Sigmoid colon (tissue), 7 donors: ENCODE measurements around the gene CHADL. TPM values are rescaled to one million over a fixed set of nuclear protein-coding genes. Genes with fewer than 3 reads are reported as not detected.

ENCODE experiments used
- DNase-seq: peaks from one replicate; pipeline ENCODE4 v3.0.0-alpha.2; 2019
- H3K27ac ChIP-seq, 4 donors: fragments of 200-600 bp; sonication (generic); one replicate each; pipeline ENCODE4 v1.5.1; 2016 to 2019; ENCODE audit warnings: mild to moderate bottlenecking in 1 of 4
- H3K27me3 ChIP-seq, 3 donors: fragments of 200-600 bp; sonication (generic); one replicate each; pipeline ENCODE4 v1.5.1; 2019; ENCODE audit warnings: mild to moderate bottlenecking in 1 of 3
- H3K36me3 ChIP-seq, 4 donors: fragments of 200-600 bp; sonication (generic); one replicate each; pipeline ENCODE4 v1.5.1; 2016 to 2019
- H3K4me1 ChIP-seq, 4 donors: fragments of 200-600 bp; sonication (generic); one replicate each; pipeline ENCODE4 v1.5.1; 2017 to 2019
- H3K4me3 ChIP-seq, 4 donors: fragments of 200-600 bp; sonication (generic); one replicate each; pipeline ENCODE4 v1.5.1; 2017 to 2019; ENCODE audit warnings: mild to moderate bottlenecking in 2 of 4, moderate library complexity in 1 of 4
- H3K9me3 ChIP-seq, 4 donors: fragments of 200-600 bp in 3 of 4; sonication (generic) in 3 of 4; one replicate each; pipeline versions ENCODE4 v1.5.1 to v1.6.1; 2013 to 2019
- EP300 ChIP-seq, 4 donors: sonication (generic); formaldehyde crosslinking; IDR thresholded peaks; one replicate each; pipeline ENCODE4 v1.6.1; 2017; ENCODE audit warnings: antibody characterized with exemption in 4 of 4
- POLR2A ChIP-seq, 2 donors: fragments of 450-650 bp; IDR thresholded peaks; one replicate each; pipeline ENCODE4 v1.6.1; 2016; ENCODE audit warnings: antibody characterized with exemption in 2 of 2, mild to moderate bottlenecking in 2 of 2, moderate library complexity in 2 of 2
- POLR2AphosphoS5 ChIP-seq, 4 donors: sonication (generic); formaldehyde crosslinking; IDR thresholded peaks; one replicate each; pipeline ENCODE4 v1.6.1; 2017; ENCODE audit warnings: antibody characterized with exemption in 4 of 4
- WGBS, 2 donors: extraction: QIAGEN DNeasy Blood & Tissue Kit; methylation state at CpG; one replicate each; pipeline ENCODE4 v1.1.7; 2013; 5-methylcytosine and 5-hydroxymethylcytosine counted together
- intact Hi-C: fragments of 100-400 bp; cut with DNase I; formaldehyde crosslinking; loops from one replicate; pipeline ENCODE4 v1.15.1; 2023
- polyA plus RNA-seq, 3 donors: library from polyadenylated mRNA; stranded (reverse); fragments of 200-250 nt; gene quantifications; one replicate each; pipeline ENCODE4 v1.2.3, GENCODE V29; 2013
- total RNA-seq, 4 donors: library from RNA; depleted of rRNA; stranded (reverse); fragments of >200 nt; gene quantifications; one replicate each; pipeline ENCODE4 v1.1.0, GENCODE V29; 2016
- TF ChIP-seq, protein P1 (sequence below), 4 experiments: fragments of 450-650 bp in 3 of 4; fragments of 200-600 bp in 1 of 4; IDR thresholded peaks; one replicate each; pipeline ENCODE4 v1.5.1; 2016 to 2019; ENCODE audit warnings: antibody characterized with exemption in 4 of 4, mild to moderate bottlenecking in 3 of 4, moderate library complexity in 2 of 4
- donor health status: healthy with polysubstance abuse.
- donor health status: Bipolar disorder and iron deficiency.
- donor health status: healthy.

Gene CHADL, protein sequence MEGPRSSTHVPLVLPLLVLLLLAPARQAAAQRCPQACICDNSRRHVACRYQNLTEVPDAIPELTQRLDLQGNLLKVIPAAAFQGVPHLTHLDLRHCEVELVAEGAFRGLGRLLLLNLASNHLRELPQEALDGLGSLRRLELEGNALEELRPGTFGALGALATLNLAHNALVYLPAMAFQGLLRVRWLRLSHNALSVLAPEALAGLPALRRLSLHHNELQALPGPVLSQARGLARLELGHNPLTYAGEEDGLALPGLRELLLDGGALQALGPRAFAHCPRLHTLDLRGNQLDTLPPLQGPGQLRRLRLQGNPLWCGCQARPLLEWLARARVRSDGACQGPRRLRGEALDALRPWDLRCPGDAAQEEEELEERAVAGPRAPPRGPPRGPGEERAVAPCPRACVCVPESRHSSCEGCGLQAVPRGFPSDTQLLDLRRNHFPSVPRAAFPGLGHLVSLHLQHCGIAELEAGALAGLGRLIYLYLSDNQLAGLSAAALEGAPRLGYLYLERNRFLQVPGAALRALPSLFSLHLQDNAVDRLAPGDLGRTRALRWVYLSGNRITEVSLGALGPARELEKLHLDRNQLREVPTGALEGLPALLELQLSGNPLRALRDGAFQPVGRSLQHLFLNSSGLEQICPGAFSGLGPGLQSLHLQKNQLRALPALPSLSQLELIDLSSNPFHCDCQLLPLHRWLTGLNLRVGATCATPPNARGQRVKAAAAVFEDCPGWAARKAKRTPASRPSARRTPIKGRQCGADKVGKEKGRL
- 10 to 100 TPM in 3 of 4 donors, 1 to 10 TPM in 1; 3.3 to 25.5 (median 16.5) TPM for total RNA-seq
- 1 to 10 TPM in 2 of 3 donors, under 1 TPM in 1; 0.46 to 4.2 (median 2.1) TPM for polyA plus RNA-seq

DNA sequence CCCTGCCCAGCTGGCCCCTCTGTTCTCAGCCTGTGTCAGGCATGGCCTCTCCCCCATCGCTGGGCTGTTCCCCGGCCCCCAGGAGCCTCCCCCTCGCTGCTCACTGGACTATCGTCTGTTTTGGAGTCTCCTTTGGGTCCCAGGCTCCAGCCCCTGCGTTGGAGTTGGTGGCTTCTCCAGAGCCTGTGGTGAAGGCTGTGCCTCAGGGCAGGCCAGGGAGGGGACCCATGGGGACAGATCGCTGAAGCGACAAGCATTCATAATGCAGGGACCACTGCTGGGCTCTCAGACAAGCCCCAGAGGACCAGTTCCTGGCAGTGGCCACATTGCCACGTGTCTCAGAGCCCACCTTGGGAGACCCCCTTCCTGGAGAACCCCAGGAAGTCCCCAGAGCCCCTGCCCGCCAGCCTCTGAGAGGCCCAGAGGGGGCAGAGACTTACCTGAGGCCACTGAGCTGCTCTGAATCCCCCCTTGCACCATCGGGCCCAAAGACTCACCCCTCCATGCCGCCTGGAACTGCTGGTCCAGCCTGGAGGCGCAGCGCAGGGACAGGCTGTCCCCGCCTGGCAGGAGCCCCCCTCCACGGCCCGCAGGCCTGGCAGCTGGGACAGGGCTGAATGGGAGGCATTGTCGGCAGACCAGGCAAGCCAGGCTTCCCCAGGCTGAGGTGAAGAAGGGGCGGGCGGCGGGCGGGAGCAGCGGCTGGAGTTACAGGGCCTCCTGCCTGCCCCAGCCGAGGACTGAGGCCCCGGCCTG lies at the start of gene CHADL:
Gene CHADL, minus strand, starts transcription at position 555 of the 756 bp plus-strand sequence. Its CDS starts 50 bp downstream, at position 505.
- DNase-seq: peak; percentile 82
- Histone ChIP-seq H3K9me3 (no peaks in the 10 kb centered on the region), H3K36me3 (peaks cover 0 to under 1% (median 0%) of the 10 kb centered on the region in 4 donors), H3K4me1 (peaks cover 0 to 26% (median 25%) of the 10 kb centered on the region in 4 donors), H3K27ac (peak within 1 kb of the TSS; percentile 22 to 62 (median 46)), H3K27me3 (no peaks in the 10 kb centered on the region), H3K4me3 (peak within 1 kb of the TSS in 2 of 4 donors; percentile 10 to 15)
- TF ChIP-seq POLR2A (IDR thresholded peaks at IDR 0.05) (no peak), POLR2AphosphoS5 (IDR thresholded peaks at IDR 0.05) (peak; percentile 29 to 71 (median 50))
- 68 to 71% methylated on average over 24 of the region's 24 CpGs for WGBS, 2 donors
- intact Hi-C loops: no loop called here

DNA sequence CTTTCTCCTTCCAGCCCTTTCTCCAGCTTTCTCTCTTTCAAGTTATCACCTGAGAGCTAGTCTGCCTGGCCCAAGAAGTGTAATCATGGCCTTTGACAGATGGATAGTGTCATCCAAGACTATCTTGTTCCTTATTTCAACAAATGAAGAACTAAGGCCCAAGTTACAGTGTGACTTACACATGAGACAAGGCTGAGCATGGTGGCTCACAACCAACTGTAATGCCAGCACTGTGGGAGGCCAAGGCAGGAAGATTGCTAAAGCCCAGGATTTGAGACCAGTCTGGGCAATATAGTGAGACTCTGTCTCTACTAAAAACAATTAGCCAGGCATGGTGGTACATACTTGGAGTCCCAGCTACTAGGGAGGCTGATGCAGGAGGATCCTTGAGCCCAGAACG lies 48.9 kb upstream of the CHADL start:
- intact Hi-C loops: loop anchor here (5.0 to 10.0 kb wide), 3 partner anchors 78 to 367 kb away; no protein-coding TSS in a partner anchor
- H3K4me1 ChIP-seq: peaks cover 0 to 27% (median 12%) of the 10 kb centered on the region in 4 donors
- no peaks in the 10 kb centered on the region for H3K9me3 ChIP-seq
- peak overlapping the region in 1 of 4 donors; percentile 52 for H3K27ac ChIP-seq
- H3K36me3 ChIP-seq: peaks cover 0 to 1% (median 0%) of the 10 kb centered on the region in 4 donors
- H3K4me3 ChIP-seq: no peak overlapping the region
- TF ChIP-seq, protein P1, sequence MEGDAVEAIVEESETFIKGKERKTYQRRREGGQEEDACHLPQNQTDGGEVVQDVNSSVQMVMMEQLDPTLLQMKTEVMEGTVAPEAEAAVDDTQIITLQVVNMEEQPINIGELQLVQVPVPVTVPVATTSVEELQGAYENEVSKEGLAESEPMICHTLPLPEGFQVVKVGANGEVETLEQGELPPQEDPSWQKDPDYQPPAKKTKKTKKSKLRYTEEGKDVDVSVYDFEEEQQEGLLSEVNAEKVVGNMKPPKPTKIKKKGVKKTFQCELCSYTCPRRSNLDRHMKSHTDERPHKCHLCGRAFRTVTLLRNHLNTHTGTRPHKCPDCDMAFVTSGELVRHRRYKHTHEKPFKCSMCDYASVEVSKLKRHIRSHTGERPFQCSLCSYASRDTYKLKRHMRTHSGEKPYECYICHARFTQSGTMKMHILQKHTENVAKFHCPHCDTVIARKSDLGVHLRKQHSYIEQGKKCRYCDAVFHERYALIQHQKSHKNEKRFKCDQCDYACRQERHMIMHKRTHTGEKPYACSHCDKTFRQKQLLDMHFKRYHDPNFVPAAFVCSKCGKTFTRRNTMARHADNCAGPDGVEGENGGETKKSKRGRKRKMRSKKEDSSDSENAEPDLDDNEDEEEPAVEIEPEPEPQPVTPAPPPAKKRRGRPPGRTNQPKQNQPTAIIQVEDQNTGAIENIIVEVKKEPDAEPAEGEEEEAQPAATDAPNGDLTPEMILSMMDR (IDR thresholded peaks at IDR 0.05): no peak
- TF ChIP-seq EP300 (IDR thresholded peaks at IDR 0.05) (no peak), POLR2A (IDR thresholded peaks at IDR 0.05) (no peak), POLR2AphosphoS5 (IDR thresholded peaks at IDR 0.05) (no peak)
- H3K27me3 ChIP-seq: no peaks in the 10 kb centered on the region
- no peak for DNase-seq
- WGBS, 2 donors: 86 to 89% methylated on average over 1 of the region's 1 CpG

DNA sequence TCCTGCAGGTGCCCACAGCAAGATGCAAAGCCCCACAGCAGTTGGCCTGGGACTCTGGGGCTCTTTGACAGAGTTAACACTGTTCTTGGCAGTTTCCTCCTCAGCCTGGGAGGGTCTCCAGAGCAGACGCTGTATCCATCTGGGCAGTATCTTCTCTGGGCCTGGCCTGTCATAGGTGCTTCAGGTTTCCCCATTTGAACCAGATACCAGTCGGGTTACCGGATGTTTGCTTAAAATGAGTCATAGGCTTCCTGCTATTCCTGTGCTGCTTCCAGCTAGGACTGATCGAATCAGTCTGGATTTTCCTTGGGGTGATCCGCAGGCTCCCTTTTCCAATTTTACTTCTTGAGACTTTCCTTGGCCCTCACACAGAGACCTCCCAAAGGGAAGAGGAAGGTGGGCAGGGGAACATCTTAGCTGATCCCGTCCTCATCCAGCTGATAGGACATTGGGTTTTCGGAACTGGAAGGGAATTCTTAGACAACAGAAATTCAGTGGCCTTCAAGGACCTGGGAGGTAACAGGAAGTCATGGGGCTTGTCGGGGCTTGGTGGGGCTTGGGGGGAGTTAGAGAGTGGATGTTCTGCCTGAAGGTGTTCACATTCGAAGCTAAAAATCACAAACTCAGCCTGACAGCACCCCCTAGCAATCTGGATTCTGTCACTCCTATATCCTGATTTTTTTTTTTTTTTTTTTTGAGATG lies 47.7 kb upstream of the CHADL start:
- intact Hi-C loops: loop anchor here (5.0 to 10.0 kb wide), 3 partner anchors 79 to 366 kb away; no protein-coding TSS in a partner anchor
- 16 to 57% methylated on average over 9 of the region's 9 CpGs for WGBS, 2 donors
- Histone ChIP-seq H3K4me1 (peaks cover 0 to 27% (median 13%) of the 10 kb centered on the region in 4 donors), H3K27ac (peak overlapping the region; percentile 38 to 63 (median 57)), H3K27me3 (no peaks in the 10 kb centered on the region), H3K4me3 (no peak overlapping the region), H3K36me3 (peaks cover 0 to 14% (median 0%) of the 10 kb centered on the region in 4 donors), H3K9me3 (no peaks in the 10 kb centered on the region)
- DNase-seq: peak; percentile 69
- TF ChIP-seq EP300 (IDR thresholded peaks at IDR 0.05) (no peak), POLR2A (IDR thresholded peaks at IDR 0.05) (no peak), POLR2AphosphoS5 (IDR thresholded peaks at IDR 0.05) (peak in 2 of 4 donors; percentile 35 to 41)
- TF ChIP-seq, protein P1 (IDR thresholded peaks at IDR 0.05): no peak

DNA sequence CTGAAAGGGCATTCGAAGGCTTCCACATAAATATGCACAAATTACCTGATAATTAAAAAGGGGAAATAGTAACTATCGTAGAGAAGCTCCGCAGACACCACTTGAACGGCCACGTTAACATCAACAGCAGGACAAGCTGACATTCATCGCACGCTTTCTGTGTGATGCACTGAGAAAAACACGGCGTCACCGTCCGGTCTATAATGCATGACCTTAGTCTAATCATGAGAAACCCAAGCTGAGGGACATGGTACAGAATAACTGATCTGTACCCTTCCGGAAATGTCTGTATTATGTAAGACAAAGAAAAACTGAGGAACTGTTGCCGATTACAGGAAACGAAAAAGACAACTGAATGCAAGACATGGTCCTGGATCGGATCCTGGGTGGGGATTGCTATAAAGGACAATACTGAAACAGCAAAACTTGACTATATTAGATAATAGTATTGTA lies 45.9 kb upstream of the CHADL start:
- H3K27ac ChIP-seq: peak overlapping the region; percentile 75 to 93 (median 76)
- 1% methylated on average over 15 of the region's 15 CpGs for WGBS, 2 donors
- intact Hi-C loops: loop anchor here (1.0 to 10.0 kb wide), 4 partner anchors 81 to 364 kb away; partner anchors contain the start of gene TEF
- TF ChIP-seq EP300 (IDR thresholded peaks at IDR 0.05) (no peak), POLR2AphosphoS5 (IDR thresholded peaks at IDR 0.05) (no peak), POLR2A (IDR thresholded peaks at IDR 0.05) (no peak)
- TF ChIP-seq, protein P1 (IDR thresholded peaks at IDR 0.05): no peak
- peaks cover 0 to 24% (median 0%) of the 10 kb centered on the region in 4 donors for H3K36me3 ChIP-seq
- H3K9me3 ChIP-seq: no peaks in the 10 kb centered on the region
- H3K27me3 ChIP-seq: no peaks in the 10 kb centered on the region
- peak overlapping the region; percentile 34 to 98 (median 80) for H3K4me3 ChIP-seq
- DNase-seq: no peak
- H3K4me1 ChIP-seq: peaks cover 0 to 27% (median 13%) of the 10 kb centered on the region in 4 donors
